Kidney epithelial cell (primary cell): Measurements from ENCODE around the gene TOMM22. TPM values are rescaled to one million over a fixed set of nuclear protein-coding genes. Genes with fewer than 3 reads are reported as not detected.

Experiments
- DNase-seq: peaks from one replicate; pipeline ENCODE4 v3.0.0-alpha.2; 2010; ENCODE audit warnings: low read depth
- H3K27me3 ChIP-seq: 2 replicates; pipeline ENCODE4 v1.6.0; 2011; ENCODE audit warnings: low read length; ENCODE audit not compliant: control insufficient read depth, insufficient read depth
- H3K36me3 ChIP-seq: 2 replicates; pipeline ENCODE4 v1.5.1; 2011; ENCODE audit warnings: low read length; ENCODE audit not compliant: control insufficient read depth, insufficient read depth
- H3K4me3 ChIP-seq: 2 replicates; pipeline ENCODE4 v1.5.1; 2011; ENCODE audit warnings: low read depth, mild to moderate bottlenecking, control low read depth, low read length
- total RNA-seq: library from RNA; depleted of rRNA; stranded (reverse); fragments of >200 nt; gene quantifications from 2 replicates; pipeline ENCODE4 v1.2.3, GENCODE V29; 2015
- TF ChIP-seq, protein P1 (sequence below): IDR thresholded peaks from 2 replicates; pipeline ENCODE4 v1.5.1; 2011; ENCODE audit warnings: mild to moderate bottlenecking, moderate library complexity, low read length, control low read depth, inconsistent platforms; ENCODE audit not compliant: insufficient read depth, poor library complexity, severe bottlenecking

The TOMM22 gene
- total RNA-seq, 1 donor from 2014 or later: 56.4 TPM

- no peak for DNase-seq
- H3K36me3 ChIP-seq: peaks cover 7% of the 10 kb centered on the region
- no peak overlapping the region for H3K4me3 ChIP-seq
- no peaks in the 10 kb centered on the region for H3K27me3 ChIP-seq
- TF ChIP-seq, protein P1, sequence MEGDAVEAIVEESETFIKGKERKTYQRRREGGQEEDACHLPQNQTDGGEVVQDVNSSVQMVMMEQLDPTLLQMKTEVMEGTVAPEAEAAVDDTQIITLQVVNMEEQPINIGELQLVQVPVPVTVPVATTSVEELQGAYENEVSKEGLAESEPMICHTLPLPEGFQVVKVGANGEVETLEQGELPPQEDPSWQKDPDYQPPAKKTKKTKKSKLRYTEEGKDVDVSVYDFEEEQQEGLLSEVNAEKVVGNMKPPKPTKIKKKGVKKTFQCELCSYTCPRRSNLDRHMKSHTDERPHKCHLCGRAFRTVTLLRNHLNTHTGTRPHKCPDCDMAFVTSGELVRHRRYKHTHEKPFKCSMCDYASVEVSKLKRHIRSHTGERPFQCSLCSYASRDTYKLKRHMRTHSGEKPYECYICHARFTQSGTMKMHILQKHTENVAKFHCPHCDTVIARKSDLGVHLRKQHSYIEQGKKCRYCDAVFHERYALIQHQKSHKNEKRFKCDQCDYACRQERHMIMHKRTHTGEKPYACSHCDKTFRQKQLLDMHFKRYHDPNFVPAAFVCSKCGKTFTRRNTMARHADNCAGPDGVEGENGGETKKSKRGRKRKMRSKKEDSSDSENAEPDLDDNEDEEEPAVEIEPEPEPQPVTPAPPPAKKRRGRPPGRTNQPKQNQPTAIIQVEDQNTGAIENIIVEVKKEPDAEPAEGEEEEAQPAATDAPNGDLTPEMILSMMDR: no peak
Measured at GRCh38 chr22:38733724-38734381, 52.1 kb downstream of the TOMM22 start.

DNA sequence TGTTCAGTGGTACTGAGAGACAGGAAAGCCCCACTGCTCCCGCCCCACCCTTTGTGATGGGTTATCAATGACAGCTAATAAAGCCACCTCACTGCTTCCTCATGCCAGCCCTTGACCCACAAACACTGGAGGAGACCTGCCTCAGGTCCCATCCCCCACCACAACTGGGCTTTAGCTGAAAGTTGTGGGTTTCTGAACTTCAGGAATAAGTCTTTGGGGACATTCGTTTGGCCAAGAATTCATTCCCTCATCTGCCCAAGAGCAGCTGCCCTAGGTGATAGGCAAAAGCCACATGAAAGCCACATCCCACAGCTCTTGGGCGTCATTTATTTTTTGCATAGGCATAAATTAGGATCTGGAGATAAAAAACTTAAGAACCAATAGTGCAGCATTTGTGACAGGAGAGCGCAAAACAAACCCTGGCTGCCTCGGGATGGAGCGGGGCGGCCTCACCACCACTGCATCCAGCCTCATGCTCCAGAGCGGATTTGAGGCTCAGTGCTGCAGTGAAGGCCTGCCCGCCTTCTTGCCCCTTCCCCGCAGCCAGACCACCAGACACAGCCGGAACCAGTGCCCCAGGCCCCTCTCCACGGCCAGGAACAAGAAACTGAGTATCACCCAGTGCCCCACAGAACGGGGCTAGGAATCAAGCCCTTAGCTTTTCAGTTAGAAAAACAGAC lies 52.8 kb downstream of the TOMM22 start:
- Histone ChIP-seq H3K27me3 (no peaks in the 10 kb centered on the region), H3K36me3 (peaks cover 6% of the 10 kb centered on the region), H3K4me3 (no peak overlapping the region)
- no peak for DNase-seq
- TF ChIP-seq, protein P1: no peak

Other genes starting within 250 kb of the TOMM22 start
- not detected in 2 replicates for gene KCNJ4, start 226.8 kb upstream of the TOMM22 start, total RNA-seq
- 17.0 and 18.5 TPM in 2 replicates for gene KDELR3, start 213.9 kb upstream of the TOMM22 start, total RNA-seq
- gene DDX17, start 175.6 kb upstream of the TOMM22 start, total RNA-seq: 333 and 445 TPM in 2 replicates
- 0.75 and 1.5 TPM in 2 replicates for gene DMC1, start 111.8 kb upstream of the TOMM22 start, total RNA-seq
- gene FAM227A, start 25.6 kb upstream of the TOMM22 start, total RNA-seq: 2.3 and 5.8 TPM in 2 replicates
- 23.7 and 25.0 TPM in 2 replicates for gene CBY1, start 25.3 kb upstream of the TOMM22 start, total RNA-seq
- gene JOSD1, start 19.0 kb downstream of the TOMM22 start, total RNA-seq: 97.3 and 110 TPM in 2 replicates
- gene GTPBP1, start 24.0 kb downstream of the TOMM22 start, total RNA-seq: 33.0 and 35.4 TPM in 2 replicates
- 84.5 and 105 TPM in 2 replicates for gene SUN2, start 74.0 kb downstream of the TOMM22 start, total RNA-seq
- gene DNAL4, start 112.2 kb downstream of the TOMM22 start, total RNA-seq: 30.3 and 46.9 TPM in 2 replicates
- gene NPTXR, start 162.1 kb downstream of the TOMM22 start, total RNA-seq: 2.4 and 5.4 TPM in 2 replicates
- 54.5 and 60.3 TPM in 2 replicates for gene CBX6, start 190.3 kb downstream of the TOMM22 start, total RNA-seq